ENCODE measurements around the gene RBBP8NL.

DNA sequence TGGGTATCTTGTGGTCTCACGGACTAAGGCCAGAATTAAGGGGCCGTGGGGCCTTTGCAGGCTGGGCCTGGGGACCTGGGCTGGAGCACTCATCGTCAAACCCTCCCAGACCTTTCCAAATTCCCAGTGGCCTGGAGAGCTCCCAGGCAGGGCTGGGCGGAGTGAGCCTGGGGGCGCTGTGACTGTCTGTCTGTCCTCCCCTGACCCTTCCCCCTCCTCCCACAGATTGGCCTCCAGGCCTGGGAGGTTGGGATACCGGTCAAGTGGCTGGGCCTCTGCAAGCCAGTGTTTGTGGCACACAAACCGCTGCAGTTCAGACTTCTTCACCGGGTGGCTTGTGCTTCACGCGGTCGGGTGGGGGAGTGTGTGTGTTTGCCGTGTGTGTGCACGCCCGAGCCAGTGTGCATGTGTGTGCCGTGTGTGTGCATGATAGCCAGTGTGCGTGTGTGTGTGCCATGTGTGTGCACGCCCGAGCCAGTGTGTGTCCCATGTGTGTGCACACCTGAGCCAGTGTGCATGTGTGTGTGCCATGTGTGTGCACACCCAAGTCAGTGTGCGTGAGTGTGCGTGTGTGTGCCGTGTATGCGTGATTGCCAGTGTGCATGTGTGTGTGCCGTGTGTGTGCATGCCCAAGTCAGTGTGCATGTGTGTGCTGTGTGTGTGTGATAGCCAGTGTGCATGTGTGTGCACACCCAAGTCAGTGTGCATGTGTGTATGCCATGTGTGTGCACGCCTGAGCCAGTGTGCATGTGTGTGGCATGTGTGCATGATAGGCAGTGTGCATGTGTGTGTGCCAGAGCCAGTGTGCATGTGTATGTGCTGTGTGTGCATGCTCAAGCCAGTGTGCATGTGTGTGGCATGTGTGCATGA lies 6.3 kb downstream of the RBBP8NL start:
- TF ChIP-seq, protein P1, sequence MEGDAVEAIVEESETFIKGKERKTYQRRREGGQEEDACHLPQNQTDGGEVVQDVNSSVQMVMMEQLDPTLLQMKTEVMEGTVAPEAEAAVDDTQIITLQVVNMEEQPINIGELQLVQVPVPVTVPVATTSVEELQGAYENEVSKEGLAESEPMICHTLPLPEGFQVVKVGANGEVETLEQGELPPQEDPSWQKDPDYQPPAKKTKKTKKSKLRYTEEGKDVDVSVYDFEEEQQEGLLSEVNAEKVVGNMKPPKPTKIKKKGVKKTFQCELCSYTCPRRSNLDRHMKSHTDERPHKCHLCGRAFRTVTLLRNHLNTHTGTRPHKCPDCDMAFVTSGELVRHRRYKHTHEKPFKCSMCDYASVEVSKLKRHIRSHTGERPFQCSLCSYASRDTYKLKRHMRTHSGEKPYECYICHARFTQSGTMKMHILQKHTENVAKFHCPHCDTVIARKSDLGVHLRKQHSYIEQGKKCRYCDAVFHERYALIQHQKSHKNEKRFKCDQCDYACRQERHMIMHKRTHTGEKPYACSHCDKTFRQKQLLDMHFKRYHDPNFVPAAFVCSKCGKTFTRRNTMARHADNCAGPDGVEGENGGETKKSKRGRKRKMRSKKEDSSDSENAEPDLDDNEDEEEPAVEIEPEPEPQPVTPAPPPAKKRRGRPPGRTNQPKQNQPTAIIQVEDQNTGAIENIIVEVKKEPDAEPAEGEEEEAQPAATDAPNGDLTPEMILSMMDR (optimal IDR thresholded peaks at IDR 0.05 in 1 of 3, IDR thresholded peaks at IDR 0.05 in 1 of 3, conservative IDR thresholded peaks at IDR 0.05 in 1 of 3; ENCODE audit: extremely low read depth in 1 of 3, insufficient read depth in 2 of 3, low read length in 3 of 3), result no peak
- no peak for TF ChIP-seq EZH2 (IDR thresholded peaks at IDR 0.05; ENCODE audit: low read length)
